ENCODE measurements around the gene ING5.

Gene ING5

DNA sequence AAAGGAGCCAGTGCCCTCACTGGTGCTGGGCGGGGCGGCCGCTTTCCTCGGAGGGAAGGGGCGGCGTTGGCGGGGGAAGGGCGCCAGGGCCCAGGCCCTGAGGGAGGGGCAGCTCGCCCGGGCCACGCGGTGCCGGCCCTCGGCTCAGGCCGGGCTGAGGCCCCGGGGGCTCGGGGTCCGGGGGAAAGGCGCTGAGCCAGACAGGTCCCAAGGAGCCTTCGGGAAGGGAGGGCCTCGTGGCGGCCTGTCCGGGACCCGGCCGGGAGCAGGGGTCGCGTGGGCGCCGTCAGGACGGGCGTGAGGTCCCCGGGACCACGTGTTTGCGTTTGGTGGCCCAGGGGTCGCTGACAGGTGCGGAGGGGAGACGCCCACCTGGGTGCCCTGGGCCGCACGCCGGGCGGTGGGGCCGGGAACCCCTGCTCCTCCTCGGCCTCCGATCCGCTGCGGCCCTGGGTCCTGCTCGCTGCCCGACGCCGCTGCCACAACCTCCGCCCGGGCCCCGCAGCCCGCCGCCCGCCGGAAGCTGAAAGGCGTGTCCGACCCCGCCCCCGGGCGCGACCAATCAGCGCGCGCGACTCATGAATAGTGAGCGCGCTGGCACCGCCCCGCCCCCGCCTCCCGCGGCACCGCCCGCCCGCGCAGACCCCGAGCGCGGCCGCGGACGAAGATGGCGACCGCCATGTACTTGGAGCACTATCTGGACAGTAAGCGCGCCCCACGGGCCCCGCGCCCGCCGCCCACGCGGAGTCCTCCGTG lies at the start of gene ING5:
ING5 (plus strand) TSS at position 641 of the 756 bp plus-strand sequence; CDS start at position 668, 27 bp downstream.
- TF ChIP-seq, protein P1, sequence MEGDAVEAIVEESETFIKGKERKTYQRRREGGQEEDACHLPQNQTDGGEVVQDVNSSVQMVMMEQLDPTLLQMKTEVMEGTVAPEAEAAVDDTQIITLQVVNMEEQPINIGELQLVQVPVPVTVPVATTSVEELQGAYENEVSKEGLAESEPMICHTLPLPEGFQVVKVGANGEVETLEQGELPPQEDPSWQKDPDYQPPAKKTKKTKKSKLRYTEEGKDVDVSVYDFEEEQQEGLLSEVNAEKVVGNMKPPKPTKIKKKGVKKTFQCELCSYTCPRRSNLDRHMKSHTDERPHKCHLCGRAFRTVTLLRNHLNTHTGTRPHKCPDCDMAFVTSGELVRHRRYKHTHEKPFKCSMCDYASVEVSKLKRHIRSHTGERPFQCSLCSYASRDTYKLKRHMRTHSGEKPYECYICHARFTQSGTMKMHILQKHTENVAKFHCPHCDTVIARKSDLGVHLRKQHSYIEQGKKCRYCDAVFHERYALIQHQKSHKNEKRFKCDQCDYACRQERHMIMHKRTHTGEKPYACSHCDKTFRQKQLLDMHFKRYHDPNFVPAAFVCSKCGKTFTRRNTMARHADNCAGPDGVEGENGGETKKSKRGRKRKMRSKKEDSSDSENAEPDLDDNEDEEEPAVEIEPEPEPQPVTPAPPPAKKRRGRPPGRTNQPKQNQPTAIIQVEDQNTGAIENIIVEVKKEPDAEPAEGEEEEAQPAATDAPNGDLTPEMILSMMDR (IDR thresholded peaks at IDR 0.05; ENCODE audit: insufficient read depth, low read length, poor library complexity, severe bottlenecking) = no peak
- no peak for TF ChIP-seq EZH2phosphoT487 (conservative IDR thresholded peaks at IDR 0.05; ENCODE audit: low read length)
- H3K4me3 ChIP-seq (ENCODE audit: insufficient read depth, low read length, poor library complexity, severe bottlenecking) = peak within 1 kb of the TSS; percentile 83
- peaks cover 15% of the 10 kb centered on the region for H3K79me2 ChIP-seq (ENCODE audit: insufficient read depth, low read length)
- H3K9me3 ChIP-seq (ENCODE audit: insufficient read depth, low read length) = peaks cover 9% of the 10 kb centered on the region; the same call in 1 of the 2 replicates
- H3K36me3 ChIP-seq (ENCODE audit: low read length) = peaks cover 11% of the 10 kb centered on the region
- peak within 1 kb of the TSS; percentile 84 for H3K4me2 ChIP-seq (ENCODE audit: low read depth, low read length, poor library complexity, severe bottlenecking)
- no peaks in the 10 kb centered on the region for H3K27me3 ChIP-seq (ENCODE audit: low read length)
- no peaks in the 10 kb centered on the region for H4K20me1 ChIP-seq (ENCODE audit: low read depth, low read length)
- peak within 1 kb of the TSS; percentile 93 for H3K9ac ChIP-seq (ENCODE audit: low read length)
- peaks cover 24% of the 10 kb centered on the region for H3F3A ChIP-seq (ENCODE audit: insufficient read depth)
- H3K27ac ChIP-seq (ENCODE audit: low read depth, low read length) = peak within 1 kb of the TSS; percentile 88
- H3K9me2 ChIP-seq (replicated peaks; ENCODE audit: insufficient read depth, low read length) = no peaks in the 10 kb centered on the region
- H2AFZ ChIP-seq (ENCODE audit: low read depth, low read length, severe bottlenecking) = peak within 1 kb of the TSS; percentile 3

- Histone ChIP-seq H3K4me2 (ENCODE audit: low read depth, low read length, poor library complexity, severe bottlenecking) (no peak overlapping the region), H2AFZ (ENCODE audit: low read depth, low read length, severe bottlenecking) (no peak overlapping the region), H3K9ac (ENCODE audit: low read length) (no peak overlapping the region), H3K9me3 (ENCODE audit: insufficient read depth, low read length) (no peaks in the 10 kb centered on the region), H3K36me3 (ENCODE audit: low read length) (0 out of 2 replicates have a peak, but pooled peaks cover 3% of the 10 kb centered on the region), H3F3A (ENCODE audit: insufficient read depth) (no peaks in the 10 kb centered on the region), H4K20me1 (ENCODE audit: low read depth, low read length) (no peaks in the 10 kb centered on the region), H3K27me3 (ENCODE audit: low read length) (no peaks in the 10 kb centered on the region), H3K79me2 (ENCODE audit: insufficient read depth, low read length) (peaks cover 44% of the 10 kb centered on the region), H3K9me2 (replicated peaks; ENCODE audit: insufficient read depth, low read length) (no peaks in the 10 kb centered on the region), H3K27ac (ENCODE audit: low read depth, low read length) (no peak overlapping the region), H3K4me3 (ENCODE audit: insufficient read depth, low read length, poor library complexity, severe bottlenecking) (no peak overlapping the region)
- TF ChIP-seq, protein P1 (IDR thresholded peaks at IDR 0.05; ENCODE audit: insufficient read depth, low read length, poor library complexity, severe bottlenecking) = no peak
- no peak for TF ChIP-seq EZH2phosphoT487 (conservative IDR thresholded peaks at IDR 0.05; ENCODE audit: low read length)
These were observed 49.7 kb upstream of the ING5 start for GRCh38 chr2:241652142-241652541.

- H3K36me3 ChIP-seq (ENCODE audit: low read length) = 0 out of 2 replicates have a peak, but pooled peaks cover 3% of the 10 kb centered on the region
These were observed 49.1 kb upstream of the ING5 start for GRCh38 chr2:241652722-241653121.

More at GRCh38 chr2:241652722-241653121, 49.1 kb upstream of the ING5 start:
- Histone ChIP-seq H3K4me3 (ENCODE audit: insufficient read depth, low read length, poor library complexity, severe bottlenecking) (no peak overlapping the region), H3K27ac (ENCODE audit: low read depth, low read length) (no peak overlapping the region), H4K20me1 (ENCODE audit: low read depth, low read length) (no peaks in the 10 kb centered on the region), H3K9me3 (ENCODE audit: insufficient read depth, low read length) (no peaks in the 10 kb centered on the region), H3K9me2 (replicated peaks; ENCODE audit: insufficient read depth, low read length) (no peaks in the 10 kb centered on the region), H3K27me3 (ENCODE audit: low read length) (no peaks in the 10 kb centered on the region), H2AFZ (ENCODE audit: low read depth, low read length, severe bottlenecking) (no peak overlapping the region), H3F3A (ENCODE audit: insufficient read depth) (no peaks in the 10 kb centered on the region), H3K79me2 (ENCODE audit: insufficient read depth, low read length) (peaks cover 38% of the 10 kb centered on the region), H3K4me2 (ENCODE audit: low read depth, low read length, poor library complexity, severe bottlenecking) (no peak overlapping the region), H3K9ac (ENCODE audit: low read length) (no peak overlapping the region)
- no peak for TF ChIP-seq EZH2phosphoT487 (conservative IDR thresholded peaks at IDR 0.05; ENCODE audit: low read length)
- TF ChIP-seq, protein P1 (IDR thresholded peaks at IDR 0.05; ENCODE audit: insufficient read depth, low read length, poor library complexity, severe bottlenecking) = no peak
